H9 (cell line): ENCODE results near the gene TMEM26. TPM values are rescaled to one million over a fixed set of nuclear protein-coding genes. Genes with fewer than 3 reads are reported as not detected.

Experiments used
- DNase-seq: peaks from one replicate; pipeline ENCODE4 v3.0.0-alpha.2; 2017
- H2AFZ ChIP-seq: one replicate; pipeline ENCODE4 v1.6.1; 2013; ENCODE audit warnings: mild to moderate bottlenecking, low read length, control low read depth, moderate library complexity
- H2AK5ac ChIP-seq: 2 replicates; pipeline ENCODE4 v1.6.1; 2013; ENCODE audit warnings: low read length, control low read depth, mixed read lengths; ENCODE audit not compliant: insufficient read length
- H2BK120ac ChIP-seq: one replicate; pipeline ENCODE4 v1.6.1; 2013; ENCODE audit warnings: low read depth, mild to moderate bottlenecking, low read length, control low read depth, inconsistent platforms; ENCODE audit not compliant: poor library complexity, severe bottlenecking
- H2BK12ac ChIP-seq: 2 replicates; pipeline ENCODE4 v1.6.1; 2013; ENCODE audit warnings: low read length, control low read depth, mixed read lengths, low read depth; ENCODE audit not compliant: insufficient read length
- H2BK15ac ChIP-seq: 2 replicates; pipeline ENCODE4 v1.6.1; 2013; ENCODE audit warnings: low read depth, low read length, control low read depth
- H2BK20ac ChIP-seq: one replicate; pipeline ENCODE4 v1.6.1; 2013; ENCODE audit warnings: low read depth, mild to moderate bottlenecking, low read length, control low read depth, inconsistent platforms; ENCODE audit not compliant: poor library complexity, severe bottlenecking
- H2BK5ac ChIP-seq: 2 replicates; pipeline ENCODE4 v1.6.1; 2013; ENCODE audit warnings: low read length, control low read depth, mixed read lengths; ENCODE audit not compliant: insufficient read length
- H3K14ac ChIP-seq: 2 replicates; pipeline ENCODE4 v1.6.1; 2013; ENCODE audit warnings: low read length, control low read depth; ENCODE audit not compliant: insufficient read depth
- H3K18ac ChIP-seq: 2 replicates; pipeline ENCODE4 v1.6.1; 2013; ENCODE audit warnings: low read depth, mild to moderate bottlenecking, mixed read lengths, low read length, control low read depth; ENCODE audit not compliant: insufficient read length
- H3K23ac ChIP-seq: 2 replicates; pipeline ENCODE4 v1.6.1; 2013; ENCODE audit warnings: low read length, control low read depth, mixed read lengths, low read depth; ENCODE audit not compliant: insufficient read length
- H3K23me2 ChIP-seq: 2 replicates; pipeline ENCODE4 v1.6.1; 2013; ENCODE audit warnings: low read depth, mild to moderate bottlenecking, mixed read lengths, low read length, control low read depth; ENCODE audit not compliant: insufficient read length, poor library complexity, severe bottlenecking
- H3K27ac ChIP-seq: 2 replicates; pipeline ENCODE4 v1.5.1; 2013; ENCODE audit warnings: low read length, control low read depth, mixed read lengths, low read depth; ENCODE audit not compliant: insufficient read length
- H3K27me3 ChIP-seq: 2 replicates; pipeline ENCODE4 v1.6.1; 2013; ENCODE audit warnings: low read length, control low read depth, inconsistent platforms; ENCODE audit not compliant: insufficient read depth
- H3K4ac ChIP-seq: 2 replicates; pipeline ENCODE4 v1.6.1; 2013; ENCODE audit warnings: low read depth, mild to moderate bottlenecking, control low read depth, inconsistent platforms, low read length, moderate library complexity
- H3K4me1 ChIP-seq: 2 replicates; pipeline ENCODE4 v1.6.1; 2013; ENCODE audit warnings: low read length, control low read depth, inconsistent platforms; ENCODE audit not compliant: insufficient read depth
- H3K4me2 ChIP-seq: 2 replicates; pipeline ENCODE4 v1.6.1; 2013; ENCODE audit warnings: low read length, control low read depth, mixed read lengths; ENCODE audit not compliant: insufficient read length, insufficient read depth
- H3K56ac ChIP-seq: 2 replicates; pipeline ENCODE4 v1.6.1; 2013; ENCODE audit warnings: low read depth, mild to moderate bottlenecking, mixed read lengths, low read length, control low read depth; ENCODE audit not compliant: insufficient read length
- H3K79me1 ChIP-seq: 2 replicates; pipeline ENCODE4 v1.6.1; 2013; ENCODE audit warnings: low read depth, mild to moderate bottlenecking, moderate library complexity, low read length, control low read depth, inconsistent platforms; ENCODE audit not compliant: insufficient read depth, poor library complexity, severe bottlenecking
- H3K79me2 ChIP-seq: 2 replicates; pipeline ENCODE4 v1.6.1; 2013; ENCODE audit warnings: low read length, control low read depth, inconsistent platforms; ENCODE audit not compliant: insufficient read depth
- H3K9ac ChIP-seq: 2 replicates; pipeline ENCODE4 v1.6.1; 2013; ENCODE audit warnings: low read length, control low read depth, mixed read lengths; ENCODE audit not compliant: insufficient read length; ENCODE audit errors: extremely low read depth
- H3K9me3 ChIP-seq: one replicate; pipeline ENCODE4 v1.6.1; 2013; ENCODE audit warnings: low read depth, low read length, inconsistent platforms; ENCODE audit not compliant: control insufficient read depth
- H3T11ph ChIP-seq: one replicate; pipeline ENCODE4 v1.6.1; 2013; ENCODE audit warnings: mild to moderate bottlenecking, low read length, control low read depth, inconsistent platforms
- H4K20me1 ChIP-seq: one replicate; pipeline ENCODE4 v1.6.1; 2013; ENCODE audit not compliant: control insufficient read depth, insufficient read length, insufficient read depth
- H4K5ac ChIP-seq: 2 replicates; pipeline ENCODE4 v1.6.1; 2013; ENCODE audit warnings: low read depth, mild to moderate bottlenecking, mixed read lengths, low read length, control low read depth; ENCODE audit not compliant: insufficient read length
- H4K8ac ChIP-seq: replicated peaks from 2 replicates; pipeline ENCODE4 v1.6.1; 2013; ENCODE audit warnings: low read length, control low read depth, mixed read lengths, low read depth; ENCODE audit not compliant: insufficient read length
- H4K91ac ChIP-seq: 2 replicates; pipeline ENCODE4 v1.6.1; 2013; ENCODE audit warnings: low read depth, mild to moderate bottlenecking, moderate library complexity, mixed read lengths, low read length, control low read depth; ENCODE audit not compliant: insufficient read length
- H3K27ac Mint-ChIP-seq, 3 experiments: 2 replicates in 2 of 3; 3 replicates in 1 of 3; pipeline ENCODE4 v1.8.0; 2020 to 2021; ENCODE audit warnings: mixed read lengths in 3 of 3, mild to moderate bottlenecking in 1 of 3, moderate library complexity in 1 of 3
- H3K27me3 Mint-ChIP-seq: 2 replicates; pipeline ENCODE4 v1.8.0; 2021; ENCODE audit warnings: low read depth, mild to moderate bottlenecking, moderate library complexity, mixed read lengths
- H3K36me3 Mint-ChIP-seq, 3 experiments: 2 replicates in 2 of 3; 3 replicates in 1 of 3; pipeline ENCODE4 v1.8.0; 2020 to 2021; ENCODE audit warnings: low read depth in 3 of 3, mixed read lengths in 3 of 3; ENCODE audit not compliant: insufficient read depth in 1 of 3
- H3K4me1 Mint-ChIP-seq, 2 experiments: 2 replicates each; pipeline ENCODE4 v1.8.0; 2020; ENCODE audit warnings: mixed read lengths in 2 of 2
- H3K4me3 Mint-ChIP-seq, 2 experiments: 2 replicates in 1 of 2; 3 replicates in 1 of 2; pipeline ENCODE4 v1.8.0; 2020 to 2021; ENCODE audit warnings: mild to moderate bottlenecking in 2 of 2, mixed read lengths in 2 of 2, moderate library complexity in 1 of 2
- H3K9me3 Mint-ChIP-seq, 2 experiments: 2 replicates in 1 of 2; 3 replicates in 1 of 2; pipeline ENCODE4 v1.8.0; 2020; ENCODE audit warnings: mild to moderate bottlenecking in 2 of 2, mixed read lengths in 2 of 2, moderate library complexity in 1 of 2
- CTCF ChIP-seq: fragments of 200-600 bp; sonication (generic); conservative IDR thresholded peaks from 3 replicates; pipeline ENCODE4 v1.8.0; 2021; ENCODE audit warnings: antibody characterized with exemption, mild to moderate bottlenecking
- WGBS: extraction: QIAGEN DNeasy Blood & Tissue Kit; methylation state at CpG from one replicate; pipeline ENCODE4 v1.1.7; 2013; ENCODE audit warnings: missing lambda C conversion rate, low lambda C conversion rate, mixed read lengths; ENCODE audit not compliant: insufficient read length; ENCODE audit errors: extremely low coverage; 5-methylcytosine and 5-hydroxymethylcytosine counted together
- total RNA-seq: library from RNA; stranded (reverse); gene quantifications from 2 replicates; pipeline ENCODE4 v1.2.1, GENCODE V29; 2021

Gene TMEM26
- total RNA-seq, 1 experiment from 2014 or later = 0.15 TPM

GRCh38 chr10:61397175-61397986 is 55.8 kb downstream of the TMEM26 start:
- Mint-ChIP-seq H3K4me3 (no peak overlapping the region), H3K9me3 (peaks cover 0 to 2% of the 10 kb centered on the region in 2 experiments; a peak in 1 of 5 replicates), H3K36me3 (no peaks in the 10 kb centered on the region; a peak in 1 of 7 replicates), H3K27ac (no peak overlapping the region), H3K4me1 (no peaks in the 10 kb centered on the region), H3K27me3 (no peaks in the 10 kb centered on the region)
- no peak overlapping the region for H2BK120ac ChIP-seq
- no peak overlapping the region for H3K14ac ChIP-seq
- no peaks in the 10 kb centered on the region for H3K9me3 ChIP-seq
- DNase-seq = no peak
- no peak overlapping the region for H2BK15ac ChIP-seq
- H3T11ph ChIP-seq = no peak overlapping the region
- H3K56ac ChIP-seq = no peak overlapping the region
- no peaks in the 10 kb centered on the region for H3K79me2 ChIP-seq
- H3K27me3 ChIP-seq = no peaks in the 10 kb centered on the region
- H3K23me2 ChIP-seq = no peaks in the 10 kb centered on the region
- H2AK5ac ChIP-seq = no peak overlapping the region
- H3K9ac ChIP-seq = no peak overlapping the region
- H4K5ac ChIP-seq = no peak overlapping the region
- no CpG with 5 or more reads among the region's 7 CpGs for WGBS
- H2BK12ac ChIP-seq = no peak overlapping the region
- no peak overlapping the region for H3K4me2 ChIP-seq
- H4K20me1 ChIP-seq = no peaks in the 10 kb centered on the region
- H3K4ac ChIP-seq = no peak overlapping the region
- TF ChIP-seq CTCF = no peak
- no peak overlapping the region for H3K18ac ChIP-seq
- no peak overlapping the region for H2BK5ac ChIP-seq
- H4K8ac ChIP-seq = no peak overlapping the region
- no peaks in the 10 kb centered on the region for H3K4me1 ChIP-seq
- H2AFZ ChIP-seq = no peak overlapping the region
- H3K23ac ChIP-seq = no peak overlapping the region
- no peak overlapping the region for H3K27ac ChIP-seq
- H4K91ac ChIP-seq = no peak overlapping the region
- H2BK20ac ChIP-seq = no peak overlapping the region
- no peaks in the 10 kb centered on the region for H3K79me1 ChIP-seq
